COLO829 (cell line): ENCODE data around the gene TIGIT.

Experiments used
- DNase-seq: peaks from one replicate; pipeline ENCODE4 v3.0.0; 2012; ENCODE audit warnings: low spot score

TIGIT gene

DNA sequence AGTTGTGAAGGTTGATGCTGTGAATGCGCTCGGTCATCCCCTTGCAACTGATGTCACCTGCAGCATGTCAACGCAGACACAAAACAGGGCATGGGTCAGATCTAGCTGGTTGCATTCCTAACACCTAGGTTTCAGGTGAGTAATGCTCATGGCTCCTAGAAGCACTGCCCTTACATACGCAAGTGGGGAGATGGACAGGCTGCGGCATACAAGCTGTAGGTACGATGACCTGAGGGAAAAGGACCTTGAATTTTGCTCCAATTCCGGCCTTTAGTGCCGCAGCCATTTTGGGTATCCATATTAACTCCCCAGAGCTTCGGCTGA is 58.0 kb downstream of the TIGIT start:
- no peak for DNase-seq

DNA sequence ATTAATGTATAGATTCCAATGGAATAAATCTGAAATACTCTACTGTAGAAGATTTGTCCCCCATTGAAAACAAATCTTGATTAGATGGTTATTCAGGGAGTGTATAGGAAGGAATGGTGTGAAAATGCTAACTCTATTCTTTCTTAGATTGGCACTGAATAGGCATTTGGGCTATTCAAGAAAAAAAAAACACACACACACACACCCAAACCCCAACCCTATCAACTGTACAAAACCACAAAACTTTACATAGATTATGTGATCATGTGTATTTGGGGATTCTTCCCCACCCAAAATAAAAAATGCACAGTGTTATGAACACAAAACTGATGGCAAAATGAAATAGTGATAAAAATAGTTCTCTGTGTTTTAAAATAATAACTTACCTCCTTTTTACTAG is 61.8 kb downstream of the TIGIT start:
- DNase-seq, result no peak

DNA sequence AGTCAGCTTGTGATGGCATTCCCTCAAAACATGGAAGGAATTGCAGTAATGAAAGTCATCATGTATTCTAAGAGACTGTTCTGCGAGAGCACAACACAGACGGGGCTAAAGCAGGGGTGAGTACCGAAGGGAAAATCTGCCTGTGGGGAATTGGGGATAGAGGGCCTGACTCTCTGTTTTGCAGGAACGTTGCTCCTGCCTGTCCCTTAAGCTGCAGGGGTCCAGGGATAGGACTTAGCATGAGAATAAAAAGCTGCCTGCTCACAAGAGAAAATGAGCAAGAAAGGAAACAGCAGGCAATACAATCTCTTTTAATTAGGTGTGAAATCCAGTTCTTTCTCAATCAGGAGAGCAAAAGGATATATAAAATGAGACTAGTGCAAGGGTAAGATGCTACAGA is 62.2 kb downstream of the TIGIT start:
- DNase-seq, result no peak

DNA sequence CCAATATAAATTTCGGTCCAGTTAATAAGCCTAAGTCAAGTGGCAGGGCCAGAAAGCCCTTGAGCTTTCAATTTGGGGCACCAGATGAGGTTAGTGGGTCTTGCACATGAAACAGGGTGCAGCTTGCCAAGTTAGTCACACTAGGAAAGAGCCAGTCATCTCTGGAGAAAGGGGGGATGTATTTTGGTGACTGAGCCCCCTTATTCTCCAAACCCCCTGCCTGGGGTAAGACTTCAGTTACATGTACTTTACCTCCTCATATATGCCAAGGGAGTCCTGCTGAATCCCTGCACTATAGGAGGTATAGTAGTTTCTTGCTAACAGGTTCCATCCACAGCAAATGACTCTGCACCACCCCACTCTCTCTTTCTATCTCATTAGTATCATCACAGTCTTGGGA is 62.7 kb downstream of the TIGIT start:
- DNase-seq, result no peak
